GM19193 (cell line): ENCODE results near the gene HERPUD2.

Experiments
- POLR2A ChIP-seq: IDR thresholded peaks from 4 replicates; pipeline ENCODE4 v1.6.1; 2011; ENCODE audit not compliant: insufficient read depth, insufficient read length; ENCODE audit errors: extremely low read depth

Gene HERPUD2

DNA sequence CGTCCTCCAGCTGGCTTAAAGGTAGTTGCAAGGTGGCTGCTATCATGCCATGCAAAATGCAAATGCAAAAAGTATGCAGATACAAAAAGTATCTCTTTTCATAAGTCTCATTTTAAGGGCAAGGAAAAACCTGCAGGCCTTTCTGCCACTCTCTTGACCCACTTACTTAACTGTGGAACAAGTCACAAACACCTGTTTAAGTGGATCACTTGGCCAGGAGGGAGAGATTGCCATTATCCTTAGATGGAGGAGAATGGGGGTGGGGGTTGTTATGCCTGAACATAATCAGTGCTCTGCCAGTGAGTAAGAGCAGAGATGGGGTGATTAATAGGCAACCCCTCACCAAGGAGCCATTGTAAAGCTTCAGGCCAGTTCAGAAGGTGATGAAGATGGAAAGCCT is 25.1 kb upstream of the HERPUD2 start:
- no peak for TF ChIP-seq POLR2A

DNA sequence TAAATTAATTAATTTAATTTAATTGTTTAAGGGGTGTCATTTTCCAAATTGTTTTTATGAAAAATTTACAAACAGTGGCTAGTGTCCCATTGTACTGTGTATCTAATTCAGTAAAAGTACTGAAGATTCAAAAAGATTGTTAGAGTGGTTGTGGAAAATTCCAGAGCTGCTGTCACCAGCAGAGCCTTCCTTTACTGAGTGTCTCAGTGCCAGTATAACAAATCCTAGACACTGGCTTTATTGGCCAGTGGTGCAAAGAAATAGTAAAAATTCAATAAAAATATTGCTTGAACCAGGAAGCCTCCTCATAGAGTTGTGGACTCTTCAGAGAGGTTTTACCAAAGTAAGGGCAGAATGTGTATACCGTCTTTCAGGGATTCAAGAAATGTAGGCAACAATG is 23.1 kb upstream of the HERPUD2 start:
- no peak for TF ChIP-seq POLR2A

DNA sequence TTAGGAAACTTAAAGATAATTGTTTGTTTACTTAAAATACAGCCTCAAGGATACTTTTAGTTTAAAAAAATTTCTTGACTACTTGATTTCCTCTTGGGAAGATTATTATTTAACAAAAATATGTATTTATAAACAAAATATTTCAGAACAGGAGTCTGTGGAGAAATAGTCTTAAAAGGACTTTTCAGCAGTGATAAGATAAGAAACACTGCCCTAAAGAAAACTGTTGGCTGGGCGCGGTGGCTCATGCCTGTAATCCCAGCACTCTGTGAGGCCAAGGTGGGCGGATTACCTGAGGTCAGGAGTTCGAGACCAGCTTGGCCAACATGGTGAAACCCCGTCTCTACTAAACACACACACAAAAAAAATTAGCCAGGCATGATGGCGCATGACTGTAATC is 22.6 kb upstream of the HERPUD2 start:
- no peak for TF ChIP-seq POLR2A

DNA sequence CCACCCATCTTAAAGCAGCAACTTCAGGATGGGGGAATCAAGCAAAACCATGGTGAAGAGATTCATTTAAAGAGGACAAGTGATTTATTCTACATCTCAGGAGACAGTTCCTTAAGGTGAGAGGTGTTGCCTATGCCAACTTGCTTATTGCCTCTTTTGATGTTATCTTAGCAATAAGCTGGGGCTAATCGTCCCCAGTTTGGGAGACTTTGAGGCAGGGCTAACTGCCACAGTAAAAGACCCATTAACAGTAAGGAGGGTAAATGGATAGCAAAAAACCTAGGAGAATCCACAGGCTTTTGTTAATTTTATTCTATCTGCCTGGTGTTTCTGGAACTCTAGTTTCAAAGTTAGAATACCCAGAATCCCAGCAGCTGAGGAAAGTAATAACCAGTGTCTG is 22.1 kb upstream of the HERPUD2 start:
- no peak for TF ChIP-seq POLR2A

DNA sequence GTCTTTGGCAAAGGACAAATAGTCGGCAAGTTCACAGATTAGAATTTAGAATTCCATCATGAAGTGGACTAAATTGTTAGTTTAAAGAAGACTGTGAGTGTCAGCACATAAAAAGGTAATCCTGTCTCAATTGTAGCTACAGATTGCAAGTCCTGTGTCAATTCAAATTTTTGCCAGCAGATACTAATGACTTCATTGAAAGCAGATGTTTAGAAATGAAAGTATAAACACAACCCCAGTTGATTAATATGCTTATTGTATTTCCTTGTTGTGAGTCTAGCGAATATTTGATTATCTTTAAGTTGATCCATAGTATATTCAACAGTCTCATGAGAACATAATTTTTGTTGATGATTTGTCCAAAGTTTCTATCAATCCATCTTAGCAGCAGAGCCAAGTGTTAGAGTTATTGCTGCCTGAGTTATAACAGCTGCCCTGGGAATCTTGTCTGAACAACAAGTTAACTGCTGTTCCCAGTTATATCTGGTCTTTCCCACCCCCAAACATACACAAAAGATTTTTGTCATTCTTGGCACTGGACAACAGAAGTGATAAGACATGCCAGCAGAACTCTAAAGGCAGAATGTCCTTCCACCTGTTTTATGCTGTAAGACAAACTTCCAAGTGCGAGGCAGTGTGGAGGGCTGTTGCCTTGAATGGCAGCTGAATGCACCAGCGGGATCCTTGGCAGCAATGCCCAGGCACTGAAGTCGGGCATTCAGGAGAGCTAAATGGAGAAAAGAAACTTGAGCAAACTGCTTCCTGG is 21.3 kb upstream of the HERPUD2 start:
- TF ChIP-seq POLR2A, result no peak

DNA sequence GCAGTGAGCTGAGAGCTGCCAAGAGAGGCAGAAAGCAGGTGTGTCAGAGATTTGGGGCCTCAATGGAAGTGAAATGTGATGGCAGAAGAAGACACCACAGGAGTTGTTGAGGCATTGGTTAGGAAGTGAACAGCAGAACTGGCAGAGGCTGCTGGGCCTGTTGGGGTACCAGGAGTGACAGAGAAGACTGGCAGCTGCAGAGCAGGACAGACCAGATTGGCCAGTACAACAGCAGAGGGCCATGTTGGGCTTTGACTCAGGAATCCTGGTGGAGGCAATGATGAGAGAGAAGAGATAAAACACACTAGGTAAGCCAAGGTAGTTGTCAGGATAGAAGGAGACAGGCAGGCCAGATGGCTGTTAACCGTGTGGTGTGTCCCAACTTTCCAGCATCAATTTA is 19.9 kb upstream of the HERPUD2 start:
- TF ChIP-seq POLR2A, result no peak

DNA sequence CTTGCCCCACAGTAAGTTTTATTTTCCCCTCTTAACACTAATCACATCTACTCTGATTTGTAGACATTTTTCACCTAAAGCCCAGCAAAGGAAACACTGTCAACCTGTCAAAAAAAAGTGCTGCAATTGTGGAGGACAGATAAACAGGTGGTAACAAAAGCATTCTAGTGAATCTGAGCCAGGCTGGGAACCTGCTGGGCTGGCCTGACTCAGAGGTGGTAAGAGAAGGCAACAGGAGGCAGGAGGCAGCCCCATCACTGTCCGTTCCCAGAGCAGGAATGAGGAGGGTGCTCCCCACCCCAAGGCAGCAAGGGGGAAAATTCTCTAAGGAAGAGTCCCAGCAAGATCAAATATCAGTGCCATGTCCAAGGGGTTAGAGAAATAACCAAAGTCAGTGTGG is 19.5 kb upstream of the HERPUD2 start:
- no peak for TF ChIP-seq POLR2A

DNA sequence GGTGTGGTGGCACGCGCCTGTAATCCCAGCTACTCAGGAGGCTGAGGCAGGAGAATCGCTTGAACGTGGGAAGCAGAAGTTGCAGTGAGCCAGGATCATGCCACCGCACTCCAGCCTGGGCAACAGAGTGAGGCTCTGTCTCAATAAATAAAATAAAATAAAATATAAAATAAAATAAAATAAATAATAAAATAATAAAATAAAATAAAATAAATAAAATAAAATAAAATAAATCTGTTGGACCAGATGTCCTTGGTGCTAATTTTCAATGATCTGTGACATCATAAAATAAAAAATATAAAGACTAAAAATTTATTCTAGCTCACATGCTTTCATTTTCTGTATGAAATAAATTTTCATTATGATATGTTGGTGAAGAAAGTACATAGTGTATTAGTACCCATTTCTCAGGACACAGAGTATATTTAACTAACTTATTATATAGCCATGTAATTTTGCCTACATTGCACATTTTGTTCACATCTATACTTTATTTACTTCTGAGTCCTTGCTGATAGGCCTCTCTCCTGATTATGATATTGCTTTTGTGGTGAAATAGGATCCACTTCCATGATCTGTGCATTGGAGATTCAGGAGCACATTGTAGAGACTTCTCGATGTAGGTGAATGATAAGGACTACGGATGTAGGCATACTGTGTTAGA is 17.8 kb upstream of the HERPUD2 start:
- no peak for TF ChIP-seq POLR2A

DNA sequence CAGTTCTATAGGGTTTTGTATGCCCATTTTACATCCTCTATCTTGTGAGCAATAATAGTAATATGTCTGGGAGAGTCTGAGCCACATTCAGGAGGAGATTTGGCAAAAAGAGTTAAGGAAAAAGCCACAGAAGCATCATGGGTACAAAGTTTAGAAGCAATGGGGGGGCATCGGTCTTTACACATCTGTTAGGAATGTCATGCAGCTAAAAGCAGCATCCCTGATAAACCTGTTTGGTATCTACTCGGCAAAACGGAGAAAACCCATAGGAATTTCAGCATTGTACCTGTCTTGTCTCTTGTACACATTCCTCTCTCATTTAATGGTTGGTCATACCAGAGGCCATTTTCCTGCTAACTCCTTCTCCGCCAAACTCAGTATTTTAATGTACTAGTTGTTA is 12.5 kb upstream of the HERPUD2 start:
- no peak for TF ChIP-seq POLR2A

DNA sequence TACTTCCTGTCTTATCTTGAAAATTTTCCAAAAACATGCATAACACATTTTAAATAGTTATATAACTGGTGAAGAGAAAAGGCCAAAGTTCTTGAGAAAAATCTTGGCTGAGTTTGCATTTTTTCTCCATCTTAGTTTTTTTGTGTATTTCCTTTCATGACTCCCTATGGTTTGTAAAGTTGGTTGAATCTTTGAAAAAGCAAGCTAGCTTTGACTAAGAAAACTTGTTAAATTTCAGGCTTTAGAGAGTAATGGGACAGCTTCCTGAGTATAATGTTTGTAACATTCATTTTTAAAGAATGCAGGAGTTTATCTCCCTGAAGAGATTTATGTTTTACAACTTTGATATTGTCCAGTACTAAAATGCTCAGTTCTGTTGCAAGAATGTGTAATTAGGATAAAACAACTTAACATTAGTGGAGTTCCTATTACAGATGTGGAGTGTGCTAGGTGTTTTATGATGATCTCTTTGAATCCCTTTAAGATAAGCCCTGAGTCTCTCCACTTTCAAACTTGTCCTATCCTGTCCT is 11.1 kb upstream of the HERPUD2 start:
- TF ChIP-seq POLR2A, result no peak

DNA sequence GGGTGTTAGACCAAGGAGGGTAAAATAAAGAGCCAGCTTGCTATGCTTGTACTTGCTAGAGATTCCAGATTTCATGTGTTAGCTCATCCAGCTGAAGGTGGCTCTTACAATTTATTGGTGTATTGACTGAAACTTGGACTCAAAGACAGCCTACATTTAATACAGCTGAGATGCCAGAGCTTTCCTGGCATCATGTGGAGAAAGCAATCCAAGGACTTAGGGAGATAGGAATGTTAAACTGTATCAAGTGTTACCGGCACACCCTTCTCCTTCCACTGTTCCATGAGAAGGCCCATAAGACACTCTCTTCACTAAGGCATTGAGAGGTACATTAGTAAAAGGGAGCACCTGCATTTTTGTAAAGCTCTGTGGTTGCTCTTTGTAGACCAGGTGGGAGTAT is 9.3 kb upstream of the HERPUD2 start:
- no peak for TF ChIP-seq POLR2A

DNA sequence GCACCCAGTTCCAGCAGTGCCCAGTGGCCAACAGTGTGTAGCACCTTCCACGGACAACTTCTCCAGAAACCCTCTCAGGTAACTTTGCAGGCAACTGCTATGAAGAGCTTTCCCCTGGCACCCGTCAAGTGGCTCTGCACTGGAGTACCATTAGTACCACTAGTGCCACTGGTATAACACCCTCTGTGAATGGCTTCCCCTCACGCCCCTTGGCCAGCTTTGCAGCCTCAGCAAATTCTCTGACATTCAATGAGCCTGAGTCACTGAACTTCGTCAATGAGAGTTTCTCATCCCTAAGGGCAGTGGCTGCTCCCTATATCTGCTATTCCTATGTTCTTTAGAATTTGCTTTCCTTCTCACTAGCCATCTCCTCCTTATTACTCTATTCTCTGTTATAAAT is 7.6 kb upstream of the HERPUD2 start:
- TF ChIP-seq POLR2A, result no peak

DNA sequence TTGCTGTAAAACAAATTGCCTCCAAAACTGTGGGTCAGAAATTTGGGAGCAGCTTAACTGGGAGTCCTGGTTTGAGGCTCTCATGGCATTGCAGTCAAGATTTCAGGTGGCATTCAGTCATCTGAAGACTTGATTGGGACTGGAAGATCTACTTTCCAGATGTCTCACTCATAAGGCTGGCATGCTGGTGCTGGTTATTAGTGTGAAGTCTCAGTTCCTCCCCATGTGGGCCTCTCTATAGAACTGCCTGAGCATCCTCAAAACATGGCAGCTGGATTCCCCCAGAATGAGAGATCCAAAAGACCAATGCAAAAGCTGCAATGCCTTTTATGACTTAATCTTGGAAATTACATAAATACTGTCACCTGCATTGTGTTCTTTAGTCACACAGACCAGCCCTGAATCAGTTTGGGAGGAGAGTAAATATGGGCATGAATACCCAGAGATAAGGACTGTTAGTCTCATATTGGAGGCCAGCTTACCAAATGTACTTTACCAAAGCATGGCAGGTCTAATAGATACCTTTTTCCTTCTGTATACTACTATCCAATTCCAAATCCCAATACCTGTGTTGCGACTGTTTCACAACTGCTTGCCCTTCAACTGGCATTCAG is 6.5 kb upstream of the HERPUD2 start:
- no peak for TF ChIP-seq POLR2A

DNA sequence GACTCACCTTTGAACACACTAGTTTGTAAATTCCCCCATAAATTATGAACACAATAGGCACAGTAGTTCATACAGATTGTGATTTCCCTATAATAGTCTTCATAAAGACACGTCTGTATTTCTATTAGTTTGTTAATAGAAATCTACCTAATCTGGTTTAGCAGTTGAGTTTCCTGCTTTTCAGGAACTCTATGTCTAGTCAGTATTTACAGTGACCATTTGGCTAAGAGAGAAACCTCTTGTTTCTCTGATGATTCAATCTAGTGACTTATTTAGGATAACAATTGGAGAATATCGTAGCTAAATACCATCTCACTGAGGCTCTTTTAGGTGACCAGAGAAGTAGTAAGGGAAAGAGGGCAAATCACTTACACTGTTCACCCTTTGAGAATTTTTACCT is 5.9 kb upstream of the HERPUD2 start:
- no peak for TF ChIP-seq POLR2A

DNA sequence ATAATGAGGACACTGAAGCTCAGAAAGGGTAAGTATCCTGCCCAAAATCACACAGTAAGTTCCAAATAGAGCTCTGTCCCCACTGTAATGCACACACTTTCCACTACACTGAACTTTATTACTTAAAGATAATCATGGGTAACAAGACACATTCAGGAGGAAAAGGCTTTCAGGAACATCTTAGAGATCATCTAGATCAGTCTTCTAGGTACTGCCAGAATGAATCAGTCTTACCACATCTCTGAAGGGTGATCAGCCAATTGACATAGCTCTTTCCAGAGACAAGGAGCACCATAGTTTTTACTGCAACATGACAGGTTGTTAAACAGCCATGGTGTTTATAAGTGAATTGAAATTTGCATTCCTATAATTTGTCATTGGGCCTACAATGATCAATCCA is 5.4 kb upstream of the HERPUD2 start:
- TF ChIP-seq POLR2A, result no peak

DNA sequence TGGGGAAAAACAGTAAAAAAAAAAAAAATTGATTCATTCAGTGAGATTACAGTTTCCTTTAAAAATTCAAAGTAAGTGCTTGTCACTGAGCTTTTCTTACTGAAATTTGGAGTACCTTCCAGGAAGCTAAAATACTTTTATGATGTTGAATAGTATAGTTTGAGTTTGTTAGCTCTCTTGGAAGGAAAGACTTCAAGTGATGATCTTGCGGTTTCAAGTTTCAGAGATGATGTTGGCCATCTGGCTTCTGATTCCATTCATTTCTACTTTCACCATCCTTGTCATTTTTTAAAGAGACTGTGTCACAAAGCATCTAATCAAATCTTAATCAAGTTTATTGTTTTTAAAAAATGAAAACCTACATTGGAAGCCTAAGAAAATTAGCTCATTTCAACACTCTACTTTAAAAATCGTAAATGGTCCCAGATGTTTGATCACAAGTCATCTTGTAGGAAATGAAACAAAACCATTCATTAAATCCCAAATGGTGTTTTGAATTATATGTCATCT is 4.9 kb upstream of the HERPUD2 start:
- TF ChIP-seq POLR2A, result no peak

DNA sequence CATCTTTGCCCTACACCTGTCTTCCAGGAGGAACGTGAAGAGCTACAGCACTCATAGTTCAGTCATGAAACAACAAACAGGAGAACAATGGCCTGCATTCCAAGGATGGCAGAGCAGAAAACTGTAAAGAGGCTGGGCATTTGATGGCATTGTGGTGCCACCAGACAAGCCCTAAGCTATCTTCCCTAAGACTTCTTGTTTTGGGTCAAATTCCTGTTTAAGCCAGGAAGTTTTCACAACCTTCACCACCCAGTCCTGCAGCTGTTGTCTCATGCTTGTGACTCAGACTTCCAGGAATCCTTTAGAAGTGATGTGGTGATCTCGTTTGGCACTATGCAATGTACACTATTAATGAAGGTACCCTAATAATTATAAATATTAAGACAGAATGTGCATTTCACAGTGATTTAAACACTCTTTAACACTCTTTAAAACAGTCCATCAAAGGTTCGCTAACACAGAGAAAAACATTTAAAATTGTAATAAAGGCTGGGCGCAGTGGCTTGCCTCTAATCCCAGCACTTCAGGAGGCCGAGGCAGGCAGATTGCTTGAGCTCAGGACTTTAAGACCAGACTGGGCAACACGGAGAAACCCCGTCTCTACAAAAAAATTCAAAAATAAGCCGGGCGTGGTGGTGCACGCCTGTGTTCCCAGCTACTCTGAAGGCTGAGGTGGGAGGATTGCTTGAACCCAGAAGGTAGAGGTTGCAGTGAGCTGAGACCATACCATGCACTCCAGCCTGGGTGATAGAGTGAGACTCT is 2.7 kb upstream of the HERPUD2 start:
- no peak for TF ChIP-seq POLR2A
